Activated CD8-positive, alpha-beta T cell treated with anti-CD3 and anti-CD28 coated beads for 36 hours (primary cell): Measurements from ENCODE around the gene PXDN. TPM values are rescaled to one million over a fixed set of nuclear protein-coding genes. Genes with fewer than 3 reads are reported as not detected.

Source experiments
- ATAC-seq: fragments of 200-7000 bp; cut with Tn5 transposase; one replicate; pipeline ENCODE4 v1.10.0; 2021; ENCODE audit warnings: mild to moderate bottlenecking, moderate library complexity
- CTCF ChIA-PET: fragments of 350-600 bp; sonication (Branson Sonifier 250); formaldehyde crosslinking; loops from one replicate; lab custom pipeline; 2021; ENCODE audit warnings: antibody characterized with exemption; lab: Charles Lee
- POLR2A ChIA-PET: fragments of 350-600 bp; sonication (Branson Sonifier 250); formaldehyde crosslinking; loops from one replicate; lab custom pipeline; 2021; ENCODE audit warnings: antibody characterized with exemption; lab: Charles Lee
- DNase-seq: peaks from one replicate; pipeline ENCODE4 v3.0.0-alpha.2; 2020
- H3K27ac Mint-ChIP-seq: one replicate; pipeline ENCODE4 v1.8.0; 2021; ENCODE audit warnings: mild to moderate bottlenecking, mixed read lengths
- H3K27me3 Mint-ChIP-seq: one replicate; pipeline ENCODE4 v1.8.0; 2021; ENCODE audit warnings: mixed read lengths
- H3K36me3 Mint-ChIP-seq: one replicate; pipeline ENCODE4 v1.8.0; 2021; ENCODE audit warnings: low read depth, mixed read lengths
- H3K4me1 Mint-ChIP-seq: one replicate; pipeline ENCODE4 v1.8.0; 2021; ENCODE audit warnings: low read depth, mixed read lengths
- H3K4me3 Mint-ChIP-seq: one replicate; pipeline ENCODE4 v1.8.0; 2021; ENCODE audit warnings: mild to moderate bottlenecking, moderate library complexity, mixed read lengths
- H3K9me3 Mint-ChIP-seq: one replicate; pipeline ENCODE4 v1.8.0; 2021; ENCODE audit warnings: mixed read lengths
- CTCF ChIP-seq: fragments of 200-600 bp; IDR thresholded peaks from one replicate; pipeline ENCODE4 v1.8.0; 2022; ENCODE audit warnings: antibody characterized with exemption, mild to moderate bottlenecking
- intact Hi-C: fragments of 100-400 bp; cut with micrococcal nuclease; formaldehyde crosslinking; loops from one replicate; pipeline ENCODE4 v1.10.0; 2022
- total RNA-seq, 2 experiments: library from RNA; stranded (reverse); gene quantifications; one replicate each; pipeline ENCODE4 v1.2.3, GENCODE V29; 2021

Gene PXDN
- total RNA-seq, 2 experiments from 2014 or later, result 0.58 to 0.83 TPM

GRCh38 chr2:1750933-1751766, 6.8 kb upstream of the PXDN start:
- POLR2A ChIA-PET, result no interaction called here
- H3K27ac Mint-ChIP-seq, result no peak overlapping the region

GRCh38 chr2:1750270-1750932, 6.1 kb upstream of the PXDN start:
- intact Hi-C loops, result no loop called here
- H3K27ac Mint-ChIP-seq, result no peak overlapping the region
- no peak overlapping the region for H3K4me3 Mint-ChIP-seq
- H3K9me3 Mint-ChIP-seq, result peaks cover 4% of the 10 kb centered on the region
- no peaks in the 10 kb centered on the region for H3K4me1 Mint-ChIP-seq
- DNase-seq (no peak), ATAC-seq (no peak)
- CTCF ChIA-PET, result interaction anchor here (0.6 to 2.2 kb wide), 8 partner anchors 9 to 126 kb away, joined by 3 to 7 read pairs (median 4); no protein-coding TSS in a partner anchor
- no peak for TF ChIP-seq CTCF
- peaks cover 25% of the 10 kb centered on the region for H3K27me3 Mint-ChIP-seq
- POLR2A ChIA-PET, result no interaction called here
- H3K36me3 Mint-ChIP-seq, result no peaks in the 10 kb centered on the region

More at GRCh38 chr2:1750933-1751766, 6.8 kb upstream of the PXDN start:
- peaks cover 4% of the 10 kb centered on the region for H3K9me3 Mint-ChIP-seq
- peak; percentile 80 for ATAC-seq
- no peaks in the 10 kb centered on the region for H3K4me1 Mint-ChIP-seq
- intact Hi-C loops, result no loop called here
- CTCF ChIA-PET, result interaction anchor here (0.6 to 2.2 kb wide), 8 partner anchors 10 to 126 kb away, joined by 3 to 7 read pairs (median 4); no protein-coding TSS in a partner anchor
- peaks cover 18% of the 10 kb centered on the region for H3K27me3 Mint-ChIP-seq
- no peak overlapping the region for H3K4me3 Mint-ChIP-seq
- peak; percentile 48 for TF ChIP-seq CTCF
- no peaks in the 10 kb centered on the region for H3K36me3 Mint-ChIP-seq
- DNase-seq, result peak; percentile 55

- DNase-seq (no peak), ATAC-seq (no peak)
- CTCF ChIA-PET, result interaction anchor here (1.1 to 2.2 kb wide), 3 partner anchors 8 to 19 kb away, joined by 3 to 7 read pairs (median 6); no protein-coding TSS in a partner anchor
- no peak overlapping the region for H3K4me3 Mint-ChIP-seq
- no peak overlapping the region for H3K27ac Mint-ChIP-seq
- H3K36me3 Mint-ChIP-seq, result no peaks in the 10 kb centered on the region
- intact Hi-C loops, result no loop called here
- H3K9me3 Mint-ChIP-seq, result no peaks in the 10 kb centered on the region
- peaks cover 28% of the 10 kb centered on the region for H3K27me3 Mint-ChIP-seq
- H3K4me1 Mint-ChIP-seq, result peaks cover 2% of the 10 kb centered on the region
- POLR2A ChIA-PET, result no interaction called here
- TF ChIP-seq CTCF, result no peak
Measured at GRCh38 chr2:1749489-1750119, 5.3 kb upstream of the PXDN start.

DNA sequence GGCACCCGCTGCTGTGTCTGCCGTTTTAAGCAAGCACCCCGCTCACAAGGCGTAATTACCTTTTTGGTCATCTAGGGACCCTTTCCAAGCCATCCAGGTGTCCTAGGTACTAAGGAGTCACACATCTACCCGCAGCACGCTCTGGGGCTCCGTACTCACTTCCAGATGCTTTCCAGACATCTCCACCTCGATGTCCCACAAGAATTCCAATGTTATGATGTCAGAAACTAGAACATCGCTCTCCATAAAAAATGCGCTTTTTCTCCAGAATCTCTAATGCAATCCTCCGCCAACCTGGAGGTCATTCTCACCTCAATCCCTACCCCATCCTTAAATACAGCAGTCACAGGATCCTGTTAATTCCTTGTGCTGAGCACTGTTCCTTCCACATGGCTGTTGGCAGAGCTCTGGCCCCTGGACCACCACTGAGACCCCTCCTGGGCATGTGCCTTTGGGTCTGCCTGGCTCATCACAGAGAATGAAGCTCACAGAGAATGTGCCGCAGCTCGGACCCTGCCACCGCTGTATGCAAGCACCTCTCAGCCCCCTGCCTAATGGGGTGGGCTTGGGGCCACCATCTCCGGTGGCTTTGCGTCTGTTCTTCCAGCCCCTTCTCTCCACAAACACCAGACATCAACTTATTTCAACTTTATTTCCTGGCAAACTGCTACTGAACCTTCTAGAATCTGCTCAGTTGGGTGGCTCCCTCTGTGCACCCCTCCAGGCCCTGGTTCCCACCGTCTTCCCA, 4.6 kb upstream of the PXDN start:
- no peak for TF ChIP-seq CTCF
- Mint-ChIP-seq H3K27me3 (peaks cover 28% of the 10 kb centered on the region), H3K4me1 (peaks cover 3% of the 10 kb centered on the region), H3K27ac (no peak overlapping the region), H3K9me3 (no peaks in the 10 kb centered on the region), H3K36me3 (no peaks in the 10 kb centered on the region), H3K4me3 (no peak overlapping the region)
- ChIA-PET CTCF (interaction anchor here (1.9 kb wide), 1 partner anchor 20 kb away, joined by 9 read pairs; no protein-coding TSS in a partner anchor), POLR2A (no interaction called here)
- intact Hi-C loops, result no loop called here
- DNase-seq (no peak), ATAC-seq (no peak)
